Muscle of arm (tissue), 12 donors: Measurements from ENCODE around the gene CUL4A. TPM values are rescaled to one million over a fixed set of nuclear protein-coding genes. Genes with fewer than 3 reads are reported as not detected.

Source experiments
- DNase-seq: peaks from one replicate; pipeline ENCODE4 v3.0.0-alpha.2; 2013
- polyA plus RNA-seq, 12 donors: library from polyadenylated mRNA; unstranded; fragments of 120-200 nt; gene quantifications; one replicate each; pipeline ENCODE4 v1.2.1, GENCODE V29; 2013; ENCODE audit not compliant: insufficient read length in 12 of 12

Gene CUL4A
- polyA plus RNA-seq, 12 donors, result 44.0 to 82.7 (median 75.1) TPM; not detected in 1

- no peak for DNase-seq
Measured at GRCh38 chr13:113178070-113178895, 31.1 kb upstream of the CUL4A start.

GRCh38 chr13:113178896-113179167, 30.6 kb upstream of the CUL4A start:
- no peak for DNase-seq

- no peak for DNase-seq
Measured at GRCh38 chr13:113179374-113180230, 29.8 kb upstream of the CUL4A start.

GRCh38 chr13:113182046-113182445, 27.4 kb upstream of the CUL4A start:
- no peak for DNase-seq

- no peak for DNase-seq
Measured at GRCh38 chr13:113183450-113184129, 25.8 kb upstream of the CUL4A start.

GRCh38 chr13:113184568-113185440, 24.6 kb upstream of the CUL4A start:
- DNase-seq, result no peak

- no peak for DNase-seq
Measured at GRCh38 chr13:113186061-113186900, 23.1 kb upstream of the CUL4A start.

GRCh38 chr13:113187263-113187669, 22.1 kb upstream of the CUL4A start:
- no peak for DNase-seq

GRCh38 chr13:113187883-113188665, 21.3 kb upstream of the CUL4A start:
- no peak for DNase-seq

- DNase-seq, result no peak
Measured at GRCh38 chr13:113190181-113190580, 19.2 kb upstream of the CUL4A start.

- DNase-seq, result no peak
Measured at GRCh38 chr13:113192279-113192678, 17.1 kb upstream of the CUL4A start.

- DNase-seq, result no peak
Measured at GRCh38 chr13:113192902-113193301, 16.5 kb upstream of the CUL4A start.

- no peak for DNase-seq
Measured at GRCh38 chr13:113195360-113195759, 14.1 kb upstream of the CUL4A start.

GRCh38 chr13:113196970-113197737, 12.3 kb upstream of the CUL4A start:
- no peak for DNase-seq

- DNase-seq, result no peak
Measured at GRCh38 chr13:113201815-113202214, 7.6 kb upstream of the CUL4A start.

GRCh38 chr13:113202912-113203311, 6.5 kb upstream of the CUL4A start:
- no peak for DNase-seq

- DNase-seq, result no peak
Measured at GRCh38 chr13:113203507-113204377, 5.7 kb upstream of the CUL4A start.

- no peak for DNase-seq
Measured at GRCh38 chr13:113204378-113204734, 5.1 kb upstream of the CUL4A start.
